SK-MEL-5 (cell line): ENCODE results near the gene ITLN1. TPM values are rescaled to one million over a fixed set of nuclear protein-coding genes. Genes with fewer than 3 reads are reported as not detected.

Experiments
- DNase-seq: peaks from one replicate; pipeline ENCODE4 v3.0.0-alpha.2; 2016; ENCODE audit warnings: low read depth, low spot score
- in situ Hi-C: cut with HindIII; loops from 2 replicates; pipeline ENCODE4 v1.10.0; 2016; ENCODE audit warnings: low sequenced_read_pairs, high pct_unique_total_duplicates, low pct_unique_long_range_greater_than_20kb
- total RNA-seq: library from RNA; depleted of rRNA; stranded (reverse); fragments of >200 nt; shearing (Covaris generic); gene quantifications from 2 replicates; pipeline ENCODE4 v1.2.3, GENCODE V29; 2014

ITLN1 gene
- total RNA-seq, 1 experiment from 2014 or later: not detected

- DNase-seq: no peak
- in situ Hi-C loops: no loop called here
Measured at GRCh38 chr1:160863061-160863773, 21.8 kb downstream of the ITLN1 start.

- DNase-seq: no peak
- in situ Hi-C loops: no loop called here
Measured at GRCh38 chr1:160862203-160863060, 22.5 kb downstream of the ITLN1 start, which contains the start of gene CD244. Gene CD244 (minus strand): TSS chr1:160862887. CDS start chr1:160862677, 210 bp downstream.

GRCh38 chr1:160860840-160861505 is 24.0 kb downstream of the ITLN1 start:
- in situ Hi-C loops: no loop called here
- no peak for DNase-seq

- in situ Hi-C loops: no loop called here
Measured at GRCh38 chr1:160859166-160859565, 25.8 kb downstream of the ITLN1 start.

GRCh38 chr1:160858507-160858906 is 26.5 kb downstream of the ITLN1 start:
- in situ Hi-C loops: no loop called here
- DNase-seq: no peak

More at GRCh38 chr1:160859166-160859565, 25.8 kb downstream of the ITLN1 start:
- peak; percentile 40 for DNase-seq

- DNase-seq: no peak
- in situ Hi-C loops: no loop called here
Measured at GRCh38 chr1:160858097-160858496, 26.9 kb downstream of the ITLN1 start.

- in situ Hi-C loops: no loop called here
- DNase-seq: no peak
Measured at GRCh38 chr1:160855181-160855981, 29.6 kb downstream of the ITLN1 start.

- DNase-seq: no peak
- in situ Hi-C loops: no loop called here
Measured at GRCh38 chr1:160853754-160854153, 31.2 kb downstream of the ITLN1 start.

GRCh38 chr1:160853014-160853413 is 32.0 kb downstream of the ITLN1 start:
- in situ Hi-C loops: no loop called here
- no peak for DNase-seq

- in situ Hi-C loops: no loop called here
- DNase-seq: no peak
Measured at GRCh38 chr1:160850993-160851392, 34.0 kb downstream of the ITLN1 start.

GRCh38 chr1:160850541-160850940 is 34.4 kb downstream of the ITLN1 start:
- in situ Hi-C loops: no loop called here

GRCh38 chr1:160846281-160846680 is 38.7 kb downstream of the ITLN1 start:
- in situ Hi-C loops: no loop called here
- DNase-seq: no peak

More at GRCh38 chr1:160850541-160850940, 34.4 kb downstream of the ITLN1 start:
- no peak for DNase-seq

- in situ Hi-C loops: no loop called here
- no peak for DNase-seq
Measured at GRCh38 chr1:160844447-160845232, 40.3 kb downstream of the ITLN1 start.

- DNase-seq: no peak
- in situ Hi-C loops: no loop called here
Measured at GRCh38 chr1:160841079-160841478, 43.9 kb downstream of the ITLN1 start.

- in situ Hi-C loops: no loop called here
- no peak for DNase-seq
Measured at GRCh38 chr1:160839746-160840145, 45.2 kb downstream of the ITLN1 start.

- DNase-seq: no peak
- in situ Hi-C loops: no loop called here
Measured at GRCh38 chr1:160838888-160839287, 46.1 kb downstream of the ITLN1 start.
